Measurements from ENCODE around the gene PRM1.

- TF ChIP-seq CTCF (IDR thresholded peaks at IDR 0.05) (no peak), POLR2A (IDR thresholded peaks at IDR 0.05) (no peak)
Observed at GRCh38 chr16:11272921-11273720, 8.0 kb downstream of the PRM1 start, which contains the start of gene PRM3.
